Measurements from ENCODE around the gene CEP162.

Gene CEP162

GRCh38 chr6:84227434-84228197 lies at the start of gene CEP162:
Gene CEP162 (minus strand): TSS chr6:84227643. CDS start chr6:84226393, 1,250 bp downstream.
- Histone ChIP-seq H3K9me3 (replicated peaks; ENCODE audit: insufficient read depth, low read length) (no peaks in the 10 kb centered on the region), H3K27ac (ENCODE audit: low read length) (no peak within 1 kb of the TSS), H3K27me3 (replicated peaks; ENCODE audit: insufficient read depth, low read length) (no peaks in the 10 kb centered on the region)

GRCh38 chr6:84274856-84275255 lies 47.4 kb upstream of the CEP162 start:
- H3K4me1 ChIP-seq (ENCODE audit: low read length) = no peaks in the 10 kb centered on the region
- H3K4me2 ChIP-seq (ENCODE audit: low read depth, low read length) = no peak overlapping the region
- H3K9me2 ChIP-seq (replicated peaks; ENCODE audit: insufficient read depth, low read length) = no peaks in the 10 kb centered on the region
- TF ChIP-seq EZH2 (optimal IDR thresholded peaks at IDR 0.05; ENCODE audit: low read depth, low read length) (no peak), EZH2phosphoT487 (IDR thresholded peaks at IDR 0.05; ENCODE audit: low read length) (no peak)
- TF ChIP-seq, protein P1, sequence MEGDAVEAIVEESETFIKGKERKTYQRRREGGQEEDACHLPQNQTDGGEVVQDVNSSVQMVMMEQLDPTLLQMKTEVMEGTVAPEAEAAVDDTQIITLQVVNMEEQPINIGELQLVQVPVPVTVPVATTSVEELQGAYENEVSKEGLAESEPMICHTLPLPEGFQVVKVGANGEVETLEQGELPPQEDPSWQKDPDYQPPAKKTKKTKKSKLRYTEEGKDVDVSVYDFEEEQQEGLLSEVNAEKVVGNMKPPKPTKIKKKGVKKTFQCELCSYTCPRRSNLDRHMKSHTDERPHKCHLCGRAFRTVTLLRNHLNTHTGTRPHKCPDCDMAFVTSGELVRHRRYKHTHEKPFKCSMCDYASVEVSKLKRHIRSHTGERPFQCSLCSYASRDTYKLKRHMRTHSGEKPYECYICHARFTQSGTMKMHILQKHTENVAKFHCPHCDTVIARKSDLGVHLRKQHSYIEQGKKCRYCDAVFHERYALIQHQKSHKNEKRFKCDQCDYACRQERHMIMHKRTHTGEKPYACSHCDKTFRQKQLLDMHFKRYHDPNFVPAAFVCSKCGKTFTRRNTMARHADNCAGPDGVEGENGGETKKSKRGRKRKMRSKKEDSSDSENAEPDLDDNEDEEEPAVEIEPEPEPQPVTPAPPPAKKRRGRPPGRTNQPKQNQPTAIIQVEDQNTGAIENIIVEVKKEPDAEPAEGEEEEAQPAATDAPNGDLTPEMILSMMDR (IDR thresholded peaks at IDR 0.05; ENCODE audit: low read length) = no peak
- H3K79me2 ChIP-seq (ENCODE audit: low read length) = no peaks in the 10 kb centered on the region
- no peaks in the 10 kb centered on the region for H3K9me3 ChIP-seq (replicated peaks; ENCODE audit: insufficient read depth, low read length)
- H3K4me3 ChIP-seq (ENCODE audit: low read length) = no peak overlapping the region
- no peaks in the 10 kb centered on the region for H4K20me1 ChIP-seq (ENCODE audit: insufficient read depth, low read length)
- no peaks in the 10 kb centered on the region for H3F3A ChIP-seq (ENCODE audit: insufficient read depth, low read length)
- no peak overlapping the region for H3K9ac ChIP-seq (ENCODE audit: low read length)
- H3K36me3 ChIP-seq (replicated peaks; ENCODE audit: insufficient read depth, low read length) = no peaks in the 10 kb centered on the region
- no peaks in the 10 kb centered on the region for H3K27me3 ChIP-seq (replicated peaks; ENCODE audit: insufficient read depth, low read length)
- H2AFZ ChIP-seq (ENCODE audit: low read length) = no peak overlapping the region
- DNase-seq = no peak
- H3K27ac ChIP-seq (ENCODE audit: low read length) = no peak overlapping the region

More at GRCh38 chr6:84227434-84228197, at the start of gene CEP162:
- peak within 1 kb of the TSS; percentile 90 for H3K4me3 ChIP-seq (ENCODE audit: low read length)
- no peaks in the 10 kb centered on the region for H4K20me1 ChIP-seq (ENCODE audit: insufficient read depth, low read length)
- TF ChIP-seq, protein P1 (IDR thresholded peaks at IDR 0.05; ENCODE audit: low read length) = peak; percentile 69
- TF ChIP-seq EZH2phosphoT487 (IDR thresholded peaks at IDR 0.05; ENCODE audit: low read length) = no peak
- H2AFZ ChIP-seq (ENCODE audit: low read length) = peak within 1 kb of the TSS; percentile 98
- H3K9me2 ChIP-seq (replicated peaks; ENCODE audit: insufficient read depth, low read length) = no peaks in the 10 kb centered on the region
- peak within 1 kb of the TSS; percentile 65 for H3K9ac ChIP-seq (ENCODE audit: low read length)
- H3K4me1 ChIP-seq (ENCODE audit: low read length) = 0 out of 2 replicates have a peak, but pooled peaks cover 4% of the 10 kb centered on the region
- no peaks in the 10 kb centered on the region for H3K36me3 ChIP-seq (replicated peaks; ENCODE audit: insufficient read depth, low read length)
- no peaks in the 10 kb centered on the region for H3F3A ChIP-seq (ENCODE audit: insufficient read depth, low read length)
- peak within 1 kb of the TSS; percentile 85 for H3K4me2 ChIP-seq (ENCODE audit: low read depth, low read length)
- H3K79me2 ChIP-seq (ENCODE audit: low read length) = no peaks in the 10 kb centered on the region
- peak; percentile 88 for DNase-seq

GRCh38 chr6:84273048-84273809 lies 45.8 kb upstream of the CEP162 start:
- Histone ChIP-seq H3K36me3 (replicated peaks; ENCODE audit: insufficient read depth, low read length) (no peaks in the 10 kb centered on the region), H3K27me3 (replicated peaks; ENCODE audit: insufficient read depth, low read length) (no peaks in the 10 kb centered on the region), H3K4me2 (ENCODE audit: low read depth, low read length) (no peak overlapping the region), H2AFZ (ENCODE audit: low read length) (no peak overlapping the region), H3F3A (ENCODE audit: insufficient read depth, low read length) (no peaks in the 10 kb centered on the region), H3K9me3 (replicated peaks; ENCODE audit: insufficient read depth, low read length) (no peaks in the 10 kb centered on the region), H3K27ac (ENCODE audit: low read length) (no peak overlapping the region), H3K9ac (ENCODE audit: low read length) (no peak overlapping the region), H3K9me2 (replicated peaks; ENCODE audit: insufficient read depth, low read length) (no peaks in the 10 kb centered on the region), H4K20me1 (ENCODE audit: insufficient read depth, low read length) (no peaks in the 10 kb centered on the region), H3K4me1 (ENCODE audit: low read length) (no peaks in the 10 kb centered on the region), H3K4me3 (ENCODE audit: low read length) (no peak overlapping the region), H3K79me2 (ENCODE audit: low read length) (no peaks in the 10 kb centered on the region)
- TF ChIP-seq EZH2 (optimal IDR thresholded peaks at IDR 0.05; ENCODE audit: low read depth, low read length) = no peak
- no peak for TF ChIP-seq EZH2phosphoT487 (IDR thresholded peaks at IDR 0.05; ENCODE audit: low read length)
- TF ChIP-seq, protein P1 (IDR thresholded peaks at IDR 0.05; ENCODE audit: low read length) = no peak
- no peak for DNase-seq

Measured in MM.1S (cell line).